ENCODE data around the gene CES2.
A peak's percentile ranks its signal among the peaks of the same experiment; 100 is the strongest.
"Not testable (repeated sequence)": the region's sequence is repeated elsewhere in the genome, so short reads cannot be mapped to it uniquely, and the experiment has no call there.

Gene CES2

GRCh38 chr16:66979011-66979717 is 43.8 kb downstream of the CES2 start:
- no peak for DNase-seq (ENCODE audit: low read depth)

GRCh38 chr16:66983033-66983432 is 47.7 kb downstream of the CES2 start:
- DNase-seq (ENCODE audit: low read depth), result no peak

- peak; percentile 71 for DNase-seq (ENCODE audit: low read depth)
Observed at GRCh38 chr16:66984892-66985311, 49.6 kb downstream of the CES2 start.

GRCh38 chr16:66986559-66986958 is 51.2 kb downstream of the CES2 start:
- no peak for DNase-seq (ENCODE audit: low read depth)

GRCh38 chr16:66988197-66988788 is 53.0 kb downstream of the CES2 start, which contains the start of gene CES4A:
Gene CES4A (plus strand): TSS chr16:66988589. CDS start chr16:66988773, 184 bp downstream.
- DNase-seq (ENCODE audit: low read depth), result no peak

GRCh38 chr16:66991545-66992077 is 56.3 kb downstream of the CES2 start:
- DNase-seq (ENCODE audit: low read depth), result no peak

- not testable (repeated sequence) for DNase-seq (ENCODE audit: low read depth)
Observed at GRCh38 chr16:66993558-66993957, 58.2 kb downstream of the CES2 start.

All from activated T-cell treated with anti-CD3 and anti-CD28 coated beads for 48 hours (primary cell).